Transverse colon (tissue), 4 donors: ENCODE data around the gene MON2.

ENCODE experiments used
- POLR2A ChIP-seq: fragments of 450-650 bp; IDR thresholded peaks from one replicate; pipeline ENCODE4 v1.6.1; 2016; ENCODE audit warnings: antibody characterized with exemption, mild to moderate bottlenecking, moderate library complexity
- POLR2AphosphoS5 ChIP-seq, 3 donors: sonication (generic); formaldehyde crosslinking; IDR thresholded peaks; one replicate each; pipeline ENCODE4 v1.6.1; 2016; ENCODE audit warnings: antibody characterized with exemption in 3 of 3
- TF ChIP-seq, protein P1 (sequence below), 5 experiments: fragments of 200-600 bp in 3 of 5; fragments of 450-650 bp in 2 of 5; sonication (generic) in 3 of 5; IDR thresholded peaks; 1 replicate in 2 of 5; 2 replicates in 3 of 5; pipeline ENCODE4 v1.5.1; 2016 to 2017; ENCODE audit warnings: antibody characterized with exemption in 5 of 5, inconsistent platforms in 3 of 5, mild to moderate bottlenecking in 2 of 5, moderate library complexity in 1 of 5

DNA sequence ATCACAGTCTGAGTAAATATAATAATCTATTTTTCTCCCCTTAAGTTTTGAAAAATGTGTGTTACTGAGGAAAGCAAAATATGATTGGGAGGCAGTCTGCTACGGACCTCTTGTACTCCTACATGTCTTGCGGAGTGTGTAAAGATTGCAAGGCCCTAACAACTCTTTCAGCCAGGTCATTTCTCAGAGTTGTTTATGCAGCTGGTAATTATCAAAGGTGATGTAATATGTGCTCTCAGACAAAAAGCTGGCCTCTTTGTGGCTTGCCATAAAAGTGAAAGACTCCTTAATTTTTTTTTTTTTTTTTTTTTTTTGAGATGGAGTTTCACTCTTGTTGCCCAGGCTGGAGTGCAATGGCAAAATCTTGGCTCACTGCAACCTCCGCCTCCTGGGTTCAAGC lies 40.5 kb upstream of the MON2 start:
- TF ChIP-seq POLR2A (no peak), POLR2AphosphoS5 (IDR thresholded peaks at IDR 0.05) (no peak)
- TF ChIP-seq, protein P1, sequence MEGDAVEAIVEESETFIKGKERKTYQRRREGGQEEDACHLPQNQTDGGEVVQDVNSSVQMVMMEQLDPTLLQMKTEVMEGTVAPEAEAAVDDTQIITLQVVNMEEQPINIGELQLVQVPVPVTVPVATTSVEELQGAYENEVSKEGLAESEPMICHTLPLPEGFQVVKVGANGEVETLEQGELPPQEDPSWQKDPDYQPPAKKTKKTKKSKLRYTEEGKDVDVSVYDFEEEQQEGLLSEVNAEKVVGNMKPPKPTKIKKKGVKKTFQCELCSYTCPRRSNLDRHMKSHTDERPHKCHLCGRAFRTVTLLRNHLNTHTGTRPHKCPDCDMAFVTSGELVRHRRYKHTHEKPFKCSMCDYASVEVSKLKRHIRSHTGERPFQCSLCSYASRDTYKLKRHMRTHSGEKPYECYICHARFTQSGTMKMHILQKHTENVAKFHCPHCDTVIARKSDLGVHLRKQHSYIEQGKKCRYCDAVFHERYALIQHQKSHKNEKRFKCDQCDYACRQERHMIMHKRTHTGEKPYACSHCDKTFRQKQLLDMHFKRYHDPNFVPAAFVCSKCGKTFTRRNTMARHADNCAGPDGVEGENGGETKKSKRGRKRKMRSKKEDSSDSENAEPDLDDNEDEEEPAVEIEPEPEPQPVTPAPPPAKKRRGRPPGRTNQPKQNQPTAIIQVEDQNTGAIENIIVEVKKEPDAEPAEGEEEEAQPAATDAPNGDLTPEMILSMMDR (IDR thresholded peaks at IDR 0.05), result no peak
